Panc1 (cell line): Measurements from ENCODE around the gene VWF. TPM values are rescaled to one million over a fixed set of nuclear protein-coding genes. Genes with fewer than 3 reads are reported as not detected.

Experiments
- ATAC-seq: fragments of 200-7000 bp; cut with Tn5 transposase; 2 replicates; pipeline ENCODE4 v1.9.1; 2020; ENCODE audit warnings: mild to moderate bottlenecking, moderate library complexity
- BruUV-seq: library from RNA; stranded (reverse); fragments of 400-500 nt; replicated peaks from 2 replicates; lab custom pipeline; 2021; lab: Mats Ljungman, UMichigan
- CTCF ChIA-PET: fragments of 300-600 bp; sonication (Branson Sonifier 250); formaldehyde crosslinking; loops from one replicate; lab custom pipeline; 2022; ENCODE audit warnings: antibody characterized with exemption; lab: Charles Lee
- POLR2A ChIA-PET: fragments of 300-600 bp; sonication (Branson Sonifier 250); formaldehyde crosslinking; loops from one replicate; lab custom pipeline; 2022; ENCODE audit warnings: antibody characterized with exemption; lab: Charles Lee
- DNase-seq: peaks from one replicate; pipeline ENCODE4 v3.0.0-alpha.2; 2010; ENCODE audit warnings: low read depth, low spot score
- H3K27ac ChIP-seq: 2 replicates; pipeline ENCODE4 v1.5.1; 2011; ENCODE audit warnings: mild to moderate bottlenecking, low read length, inconsistent platforms
- H3K27me3 ChIP-seq: fragments of 200-500 bp; sonication (Bioruptor generic); 2 replicates; pipeline ENCODE4 v1.6.0; 2014; ENCODE audit warnings: low read length, inconsistent platforms; ENCODE audit not compliant: control insufficient read depth, insufficient read depth
- H3K36me3 ChIP-seq: fragments of 200-500 bp; sonication (Bioruptor generic); 2 replicates; pipeline ENCODE4 v1.5.1; 2014; ENCODE audit warnings: inconsistent platforms, mild to moderate bottlenecking, low read length, moderate library complexity; ENCODE audit not compliant: control insufficient read depth, insufficient read depth
- H3K4me1 ChIP-seq: 2 replicates; pipeline ENCODE4 v1.5.1; 2011; ENCODE audit warnings: inconsistent platforms, mild to moderate bottlenecking, low read length, moderate library complexity; ENCODE audit not compliant: control insufficient read depth, insufficient read depth
- H3K4me3 ChIP-seq, 2 experiments: 2 replicates each; pipeline ENCODE4 v1.5.1; 2011 to 2012; ENCODE audit warnings: low read depth in 2 of 2, low read length in 2 of 2, mild to moderate bottlenecking in 2 of 2, inconsistent platforms in 1 of 2, moderate library complexity in 1 of 2
- H3K9me3 ChIP-seq: fragments of 200-500 bp; sonication (Bioruptor generic); 2 replicates; pipeline ENCODE4 v1.5.1; 2014; ENCODE audit warnings: low read depth, mild to moderate bottlenecking, inconsistent platforms, low read length, moderate library complexity; ENCODE audit not compliant: control insufficient read depth, insufficient read depth
- CTCF ChIP-seq: fragments of 450-650 bp; IDR thresholded peaks from 2 replicates; pipeline ENCODE4 v1.5.1; 2017; ENCODE audit warnings: mild to moderate bottlenecking
- POLR2AphosphoS5 ChIP-seq: IDR thresholded peaks from 2 replicates; pipeline ENCODE4 v1.6.1; 2012; ENCODE audit warnings: mild to moderate bottlenecking, low read depth, low read length, moderate library complexity
- REST ChIP-seq, 2 experiments: IDR thresholded peaks; 2 replicates each; pipeline ENCODE4 v1.6.1; 2011 to 2012; ENCODE audit warnings: low read depth in 2 of 2, control low read depth in 1 of 2, low read length in 1 of 2, mild to moderate bottlenecking in 1 of 2, moderate library complexity in 1 of 2; ENCODE audit not compliant: insufficient read depth in 1 of 2
- SIN3A ChIP-seq: IDR thresholded peaks from 2 replicates; pipeline ENCODE4 v1.6.1; 2012; ENCODE audit warnings: low read depth, mild to moderate bottlenecking, low read length, moderate library complexity, borderline replicate concordance; ENCODE audit not compliant: insufficient read depth
- TCF7L2 ChIP-seq: IDR thresholded peaks from 2 replicates; pipeline ENCODE4 v1.6.1; 2011; ENCODE audit warnings: mild to moderate bottlenecking, low read depth, low read length, inconsistent platforms
- in situ Hi-C: cut with HindIII; loops from 2 replicates; pipeline ENCODE4 v1.10.0; 2016; ENCODE audit warnings: low sequenced_read_pairs, low pct_unique_long_range_greater_than_20kb
- intact Hi-C: fragments of 100-400 bp; cut with micrococcal nuclease; formaldehyde crosslinking; loops from one replicate; pipeline ENCODE4 v1.10.0; 2022; ENCODE audit not compliant: unreplicated experiment
- total RNA-seq: library from RNA; stranded (reverse); gene quantifications from one replicate; pipeline ENCODE4 v1.2.1, GENCODE V29; 2021; ENCODE audit not compliant: unreplicated experiment

VWF gene
- total RNA-seq, 1 experiment from 2014 or later = 0.31 TPM

GRCh38 chr12:6122201-6122600 lies 2.3 kb downstream of the VWF start:
- H3K27ac ChIP-seq = no peak overlapping the region
- in situ Hi-C loops (no loop called here), intact Hi-C loops (no loop called here)
- ChIA-PET POLR2A (no interaction called here), CTCF (no interaction called here)
- H3K4me1 ChIP-seq = no peaks in the 10 kb centered on the region
- DNase-seq (no peak), ATAC-seq (no peak)
- BruUV-seq = no TSS peak
- H3K9me3 ChIP-seq = no peaks in the 10 kb centered on the region
- no peaks in the 10 kb centered on the region for H3K36me3 ChIP-seq
- H3K27me3 ChIP-seq = no peaks in the 10 kb centered on the region
- H3K4me3 ChIP-seq = no peak overlapping the region
- no peak for TF ChIP-seq SIN3A
- no peak for TF ChIP-seq REST (IDR thresholded peaks at IDR 0.05; ENCODE audit: insufficient read depth in 1 of 2, low read depth in 2 of 2, low read length in 1 of 2)
- TF ChIP-seq POLR2AphosphoS5 = no peak
- no peak for TF ChIP-seq TCF7L2
- no peak for TF ChIP-seq CTCF

GRCh38 chr12:6120796-6121473 lies 3.5 kb downstream of the VWF start:
- H3K4me1 ChIP-seq = peaks cover 5% of the 10 kb centered on the region; the same call in 1 of the 2 replicates
- no peak for ATAC-seq
- BruUV-seq = no TSS peak
- H3K36me3 ChIP-seq = no peaks in the 10 kb centered on the region
- no peaks in the 10 kb centered on the region for H3K9me3 ChIP-seq
- intact Hi-C loops (no loop called here), in situ Hi-C loops (no loop called here)
- H3K4me3 ChIP-seq = no peak overlapping the region
- DNase-seq = no peak
- TF ChIP-seq TCF7L2 (no peak), REST (IDR thresholded peaks at IDR 0.05; ENCODE audit: insufficient read depth in 1 of 2, low read depth in 2 of 2, low read length in 1 of 2) (no peak)
- ChIA-PET POLR2A (no interaction called here), CTCF (no interaction called here)
- no peaks in the 10 kb centered on the region for H3K27me3 ChIP-seq
- no peak overlapping the region for H3K27ac ChIP-seq
